AG08395 (cell line): ENCODE measurements around the gene HOXA3.
A peak's percentile ranks its signal among the peaks of the same experiment; 100 is the strongest.

ENCODE experiments used
- DNase-seq: peaks from one replicate; pipeline ENCODE4 v3.0.0; 2012; ENCODE audit warnings: mixed read lengths, low spot score

HOXA3 gene

GRCh38 chr7:27154901-27155815 lies 2.8 kb upstream of the HOXA3 start:
- no peak for DNase-seq

- no peak for DNase-seq
These were observed 2.0 kb upstream of the HOXA3 start for GRCh38 chr7:27154369-27154768.

- DNase-seq: no peak
These were observed 1.1 kb upstream of the HOXA3 start for GRCh38 chr7:27153526-27153925.

- DNase-seq: no peak
These were observed 546 bp upstream of the HOXA3 start for GRCh38 chr7:27152816-27153442.

GRCh38 chr7:27151341-27151930 lies 947 bp downstream of the HOXA3 start:
- DNase-seq: no peak

GRCh38 chr7:27150568-27151340 lies 1.6 kb downstream of the HOXA3 start:
- DNase-seq: peak; percentile 87

GRCh38 chr7:27149842-27150567 lies 2.4 kb downstream of the HOXA3 start:
- no peak for DNase-seq

- peak; percentile 31 for DNase-seq
These were observed 3.4 kb downstream of the HOXA3 start for GRCh38 chr7:27148756-27149641.

GRCh38 chr7:27148031-27148755 lies 4.2 kb downstream of the HOXA3 start:
- DNase-seq: peak; percentile 31

GRCh38 chr7:27147199-27148030 lies 5.0 kb downstream of the HOXA3 start, which contains the start of gene HOXA6:
TSS of gene HOXA6 (minus strand) at chr7:27147774. CDS start at chr7:27147749, 25 bp downstream.
- DNase-seq: peak; percentile 61

- no peak for DNase-seq
These were observed 5.7 kb downstream of the HOXA3 start for GRCh38 chr7:27146491-27147198.

GRCh38 chr7:27145914-27146412 lies 6.4 kb downstream of the HOXA3 start:
- no peak for DNase-seq

- no peak for DNase-seq
These were observed 7.0 kb downstream of the HOXA3 start for GRCh38 chr7:27145165-27145913.

- DNase-seq: no peak
These were observed 7.6 kb downstream of the HOXA3 start for GRCh38 chr7:27144781-27145164.

GRCh38 chr7:27143950-27144780 lies 8.2 kb downstream of the HOXA3 start:
- DNase-seq: no peak
